Thyroid gland (tissue), 4 donors: ENCODE results near the gene ULK2.

Experiments used
- CTCF ChIP-seq, 6 experiments: fragments of 200-600 bp in 3 of 6; fragments of 450-650 bp in 3 of 6; sonication (generic) in 3 of 6; IDR thresholded peaks; one replicate each; pipeline ENCODE4 v1.5.1; 2016 to 2019; ENCODE audit warnings: antibody characterized with exemption in 6 of 6, mild to moderate bottlenecking in 2 of 6, inconsistent platforms in 1 of 6, moderate library complexity in 1 of 6
- POLR2A ChIP-seq, 2 donors: fragments of 450-650 bp; IDR thresholded peaks; one replicate each; pipeline ENCODE4 v1.6.1; 2017; ENCODE audit warnings: antibody characterized with exemption in 2 of 2, mild to moderate bottlenecking in 2 of 2, moderate library complexity in 1 of 2

- no peak for TF ChIP-seq CTCF (IDR thresholded peaks at IDR 0.05)
- no peak for TF ChIP-seq POLR2A (IDR thresholded peaks at IDR 0.05)
Observed at GRCh38 chr17:19737305-19738072, 130.2 kb downstream of the ULK2 start.
